ENCODE results near the gene NAXE. TPM values are rescaled to one million over a fixed set of nuclear protein-coding genes. Genes with fewer than 3 reads are reported as not detected.
A peak's percentile ranks its signal among the peaks of the same experiment; 100 is the strongest.
"Not testable (repeated sequence)": the region's sequence is repeated elsewhere in the genome, so short reads cannot be mapped to it uniquely, and the experiment has no call there.

NAXE gene
- total RNA-seq, 1 donor from 2014 or later, result 78.0 TPM

DNA sequence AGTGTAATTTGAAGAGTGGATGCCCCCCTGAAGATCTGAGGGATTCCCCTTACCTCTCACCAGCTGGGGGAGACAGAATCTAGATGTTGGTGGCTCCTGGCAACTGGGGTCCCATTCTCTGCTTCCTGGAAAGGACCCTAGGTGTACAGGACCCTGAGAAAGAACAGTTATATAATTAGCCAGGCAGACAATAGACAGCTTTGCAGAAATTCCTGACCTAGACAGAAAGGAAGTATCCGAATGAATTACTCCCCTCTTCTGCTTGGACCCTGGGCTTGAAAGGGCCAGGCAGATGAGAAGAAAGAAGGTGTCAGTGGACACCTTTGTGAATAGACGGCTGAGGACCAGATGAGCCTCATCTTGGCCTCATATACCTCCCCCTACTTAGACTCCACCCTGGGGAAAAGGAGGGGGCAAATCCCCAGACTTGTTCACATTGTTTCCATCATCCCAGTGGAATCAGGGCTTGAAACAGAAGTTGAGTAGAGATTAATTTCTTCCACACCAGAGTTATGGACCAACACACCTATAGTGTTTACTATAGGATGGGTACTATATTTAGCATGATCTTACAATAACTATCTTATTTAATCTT lies 17.4 kb upstream of the NAXE start:
- intact Hi-C loops (cut with micrococcal nuclease), result loop anchor here (5.0 kb wide), 4 partner anchors 33 to 292 kb away; partner anchors contain the start of genes SMG5 and TMEM79
- H3K27ac Mint-ChIP-seq, result no peak overlapping the region

DNA sequence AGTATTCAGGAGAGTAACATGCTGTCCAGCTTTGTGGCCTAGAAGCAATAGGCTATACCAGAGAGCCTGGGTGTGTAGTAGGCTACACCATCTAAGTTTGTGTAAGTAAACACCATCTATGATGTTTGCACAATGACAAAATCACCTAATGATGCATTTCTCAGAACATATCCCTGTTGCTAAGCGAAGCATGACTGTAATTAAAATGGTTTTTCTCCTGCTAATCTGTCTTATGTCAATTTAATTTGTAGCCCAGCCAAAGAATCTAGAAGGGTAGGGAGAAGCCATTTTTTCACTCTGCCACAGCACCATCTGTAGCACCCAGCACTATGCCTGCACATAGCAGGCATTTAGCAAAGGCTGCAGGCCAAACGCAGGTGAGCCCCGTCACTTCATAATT lies 14.0 kb upstream of the NAXE start:
- Mint-ChIP-seq H3K27ac (no peak overlapping the region), H3K4me1 (ENCODE audit: low read depth) (peaks cover 15% of the 10 kb centered on the region), H3K36me3 (ENCODE audit: low read depth) (no peaks in the 10 kb centered on the region), H3K4me3 (no peak overlapping the region), H3K27me3 (ENCODE audit: insufficient read depth) (peaks cover 18% of the 10 kb centered on the region), H3K9me3 (no peaks in the 10 kb centered on the region)
- intact Hi-C loops (cut with micrococcal nuclease), result no loop called here
- DNase-seq (ENCODE audit: low spot score), result no peak

More for the DNA sequence above, 17.4 kb upstream of the NAXE start:
- no peak for DNase-seq (ENCODE audit: low spot score)
- Mint-ChIP-seq H3K27me3 (ENCODE audit: insufficient read depth) (peaks cover 18% of the 10 kb centered on the region), H3K9me3 (no peaks in the 10 kb centered on the region), H3K36me3 (ENCODE audit: low read depth) (peaks cover 3% of the 10 kb centered on the region), H3K4me3 (no peak overlapping the region), H3K4me1 (ENCODE audit: low read depth) (peaks cover 28% of the 10 kb centered on the region)

DNA sequence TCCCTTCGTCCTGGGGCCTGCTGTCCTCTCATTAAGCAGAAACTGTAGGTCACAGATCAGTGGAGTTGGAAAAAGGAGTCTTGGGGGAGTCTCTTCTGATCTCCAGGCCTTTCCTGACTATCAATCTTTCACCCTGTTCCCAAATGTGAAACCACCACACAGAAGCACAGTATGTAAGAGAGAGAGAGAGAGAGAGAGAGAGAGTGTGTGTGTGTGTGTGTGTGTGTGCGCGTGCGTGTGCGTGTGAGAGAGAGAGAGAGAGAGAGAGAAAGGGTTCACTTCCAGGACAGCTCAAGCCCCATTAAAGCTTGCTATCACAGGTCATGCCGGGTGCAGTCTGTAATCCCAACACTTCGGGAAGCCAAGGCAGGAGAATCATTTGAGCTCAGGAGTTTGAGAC lies 13.5 kb upstream of the NAXE start:
- no peak overlapping the region for H3K27ac Mint-ChIP-seq
- intact Hi-C loops (cut with micrococcal nuclease), result no loop called here
- H3K36me3 Mint-ChIP-seq (ENCODE audit: low read depth), result no peaks in the 10 kb centered on the region
- no peak overlapping the region for H3K4me3 Mint-ChIP-seq
- H3K27me3 Mint-ChIP-seq (ENCODE audit: insufficient read depth), result peaks cover 14% of the 10 kb centered on the region
- H3K9me3 Mint-ChIP-seq, result no peaks in the 10 kb centered on the region
- DNase-seq (ENCODE audit: low spot score), result no peak
- peaks cover 13% of the 10 kb centered on the region for H3K4me1 Mint-ChIP-seq (ENCODE audit: low read depth)

DNA sequence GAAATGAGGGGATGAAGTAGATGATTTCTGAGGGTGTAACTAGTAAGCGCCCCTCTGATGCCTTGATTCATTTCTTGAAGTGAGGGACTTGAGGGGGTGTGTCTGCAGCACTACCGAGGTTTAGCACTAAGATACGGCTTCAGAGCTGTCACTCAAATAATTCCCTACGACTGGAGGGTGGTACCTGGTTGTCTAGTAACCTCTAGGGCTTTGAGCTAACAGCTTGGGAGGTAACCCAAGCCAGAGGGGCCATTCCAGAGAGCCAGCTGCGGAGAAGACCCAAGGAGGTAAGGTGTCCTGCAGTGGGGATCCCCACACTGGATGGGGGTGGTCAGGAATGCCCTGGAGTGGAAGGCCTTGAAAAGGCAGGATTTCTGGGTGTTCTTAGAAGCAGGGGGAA lies 12.1 kb upstream of the NAXE start, which contains the start of gene TTC24:
TSS of gene TTC24 (plus strand) at position 252 of the 400 bp plus-strand sequence. CDS start 1,642 bp downstream, outside the sequence.
- Mint-ChIP-seq H3K27me3 (ENCODE audit: insufficient read depth) (peaks cover 4% of the 10 kb centered on the region), H3K27ac (no peak within 1 kb of the TSS), H3K36me3 (ENCODE audit: low read depth) (no peaks in the 10 kb centered on the region)

DNA sequence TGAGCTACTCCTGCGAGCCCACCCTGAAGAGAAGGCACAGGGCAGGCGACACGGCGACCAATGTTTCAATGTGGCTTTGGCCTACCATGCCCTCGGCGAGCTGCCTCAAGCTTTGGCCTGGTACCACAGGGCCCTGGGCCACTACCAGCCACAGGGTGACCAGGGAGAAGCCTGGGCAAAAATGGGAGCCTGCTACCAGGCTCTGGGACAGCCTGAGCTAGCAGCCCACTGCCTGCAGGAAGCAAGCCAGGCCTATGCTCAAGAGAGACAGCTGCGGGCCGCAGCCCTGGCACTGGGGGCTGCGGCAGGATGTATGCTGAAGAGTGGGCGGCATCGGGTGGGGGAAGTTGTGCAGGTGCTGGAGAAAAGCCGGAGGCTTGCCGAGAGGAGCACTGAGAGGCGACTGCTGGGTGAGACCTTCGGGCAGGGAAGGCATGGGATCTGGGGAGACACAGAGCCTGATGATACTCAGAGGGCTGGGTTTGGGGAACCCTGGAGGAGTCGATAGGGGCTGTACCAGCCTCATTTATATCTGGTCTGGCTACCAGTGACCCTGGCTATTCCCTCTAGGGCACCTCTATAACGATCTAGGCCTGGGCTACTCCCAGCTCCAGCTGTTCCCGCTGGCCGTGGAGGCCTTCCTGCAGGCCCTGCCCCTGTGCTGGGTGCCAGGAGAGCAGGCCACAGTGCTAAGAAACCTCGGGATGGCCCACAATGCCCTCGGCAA lies 9.8 kb upstream of the NAXE start:
- Mint-ChIP-seq H3K9me3 (no peaks in the 10 kb centered on the region), H3K36me3 (ENCODE audit: low read depth) (no peaks in the 10 kb centered on the region), H3K27me3 (ENCODE audit: insufficient read depth) (no peaks in the 10 kb centered on the region), H3K4me3 (peak overlapping the region; percentile 74), H3K27ac (peak overlapping the region; percentile 83), H3K4me1 (ENCODE audit: low read depth) (peaks cover 12% of the 10 kb centered on the region)
- no peak for DNase-seq (ENCODE audit: low spot score)
- intact Hi-C loops (cut with micrococcal nuclease), result no loop called here

More for the DNA sequence above, 12.1 kb upstream of the NAXE start, which contains the start of gene TTC24:
- H3K4me3 Mint-ChIP-seq, result no peak within 1 kb of the TSS
- no peaks in the 10 kb centered on the region for H3K9me3 Mint-ChIP-seq
- peaks cover 12% of the 10 kb centered on the region for H3K4me1 Mint-ChIP-seq (ENCODE audit: low read depth)
- intact Hi-C loops (cut with micrococcal nuclease), result no loop called here
- no peak for DNase-seq (ENCODE audit: low spot score)

DNA sequence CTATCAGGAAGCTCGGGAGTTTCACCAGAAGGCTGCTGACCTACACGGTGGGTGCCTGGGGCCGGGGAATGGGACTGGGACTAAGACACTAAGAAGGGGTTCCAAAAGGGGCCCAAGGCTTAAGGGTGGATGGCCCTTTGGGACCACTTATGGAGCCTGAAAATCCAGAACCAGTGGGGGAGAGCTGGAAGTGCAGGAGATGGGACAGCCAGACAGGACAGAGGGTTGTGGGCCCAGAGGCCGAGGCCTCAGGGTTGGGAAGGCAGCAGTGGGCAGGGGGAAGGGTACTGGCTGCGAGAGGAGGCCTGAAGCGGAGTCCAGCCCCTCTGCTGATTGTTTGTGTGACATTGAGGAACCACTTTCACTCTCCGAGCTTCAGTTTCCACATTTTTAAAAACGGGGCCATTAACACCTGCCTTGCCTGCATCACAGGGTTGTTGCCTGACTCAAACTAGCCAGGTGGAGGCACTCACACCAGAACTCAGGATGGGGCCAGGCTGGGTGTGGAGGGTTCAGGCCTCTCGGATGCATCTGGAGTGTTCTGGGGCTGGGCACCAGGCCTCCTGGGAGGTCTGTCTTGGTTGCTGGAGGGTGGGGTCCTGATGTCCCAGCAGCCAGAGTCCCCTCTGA lies 9.1 kb upstream of the NAXE start:
- Mint-ChIP-seq H3K27me3 (ENCODE audit: insufficient read depth) (no peaks in the 10 kb centered on the region), H3K4me3 (peak overlapping the region; percentile 74), H3K4me1 (ENCODE audit: low read depth) (peaks cover 12% of the 10 kb centered on the region), H3K36me3 (ENCODE audit: low read depth) (no peaks in the 10 kb centered on the region), H3K27ac (peak overlapping the region; percentile 83), H3K9me3 (no peaks in the 10 kb centered on the region)
- intact Hi-C loops (cut with micrococcal nuclease), result no loop called here
- no peak for DNase-seq (ENCODE audit: low spot score)

DNA sequence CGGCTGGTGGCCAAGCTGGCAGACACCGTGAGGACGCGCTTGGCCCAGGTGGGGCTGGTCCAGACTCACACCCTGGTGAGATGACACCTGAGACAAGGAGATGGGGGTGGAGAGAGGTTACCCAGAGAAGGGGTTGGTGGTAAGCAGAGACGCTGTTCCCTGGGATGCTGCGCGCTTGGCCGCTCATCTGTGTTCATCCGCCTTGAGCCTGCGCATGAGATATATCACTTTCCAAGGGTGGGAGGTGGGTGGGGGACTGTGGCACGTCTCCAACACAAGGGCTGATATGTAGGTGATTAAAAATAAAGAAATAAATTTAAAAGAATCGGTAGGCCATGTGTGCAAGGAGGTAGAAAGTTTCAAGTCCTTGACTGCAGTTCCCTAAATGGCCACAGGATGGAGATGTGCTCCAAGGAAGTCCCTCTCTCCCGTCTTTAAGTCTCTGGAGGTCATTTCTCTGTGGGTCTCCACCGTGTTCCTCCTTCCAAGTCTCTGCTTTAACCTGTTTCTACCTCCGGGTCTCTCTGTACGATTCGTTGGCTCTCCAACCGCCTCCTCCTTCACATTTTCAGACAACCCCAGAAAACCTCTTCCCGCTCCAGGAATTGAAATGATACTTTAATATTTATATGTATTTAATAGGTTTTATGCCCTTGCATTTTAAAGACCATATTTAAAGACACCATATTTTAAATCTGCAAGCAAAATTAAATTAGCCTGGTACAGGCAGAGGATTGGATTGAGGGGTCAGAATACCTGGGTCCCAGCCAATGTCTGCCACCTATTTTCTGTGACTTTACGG lies 7.6 kb upstream of the NAXE start:
- DNase-seq (ENCODE audit: low spot score), result peak; percentile 51
- H3K4me3 Mint-ChIP-seq, result no peak overlapping the region
- no peaks in the 10 kb centered on the region for H3K9me3 Mint-ChIP-seq
- no peak overlapping the region for H3K27ac Mint-ChIP-seq
- H3K27me3 Mint-ChIP-seq (ENCODE audit: insufficient read depth), result no peaks in the 10 kb centered on the region
- no peaks in the 10 kb centered on the region for H3K36me3 Mint-ChIP-seq (ENCODE audit: low read depth)
- intact Hi-C loops (cut with micrococcal nuclease), result loop anchor here (1.0 kb wide), 3 partner anchors 8 to 24 kb away; partner anchors contain the start of gene GPATCH4
- H3K4me1 Mint-ChIP-seq (ENCODE audit: low read depth), result peaks cover 12% of the 10 kb centered on the region

DNA sequence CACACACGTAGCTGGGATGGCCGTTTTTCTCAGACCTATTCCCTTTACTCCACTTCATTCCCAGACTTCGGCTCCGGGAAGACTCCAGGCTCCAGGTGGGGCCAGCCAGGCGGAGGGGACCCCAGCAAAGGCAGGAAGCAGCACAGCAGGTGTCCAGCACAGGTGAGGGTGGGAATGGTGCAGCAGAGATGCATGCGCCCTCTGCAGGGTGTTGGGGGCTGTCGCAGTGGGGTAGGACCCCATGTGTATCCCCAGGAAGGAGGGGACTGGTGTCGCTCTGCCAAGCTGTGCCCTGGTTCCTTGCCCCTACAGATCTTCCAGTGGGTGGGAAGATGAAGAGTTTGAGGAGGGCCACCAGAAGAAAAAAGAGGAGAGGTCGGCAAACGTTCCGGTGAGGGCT lies 6.8 kb upstream of the NAXE start:
- H3K4me1 Mint-ChIP-seq (ENCODE audit: low read depth), result peaks cover 12% of the 10 kb centered on the region
- no peaks in the 10 kb centered on the region for H3K27me3 Mint-ChIP-seq (ENCODE audit: insufficient read depth)
- no peak overlapping the region for H3K27ac Mint-ChIP-seq
- DNase-seq (ENCODE audit: low spot score), result no peak
- no peaks in the 10 kb centered on the region for H3K36me3 Mint-ChIP-seq (ENCODE audit: low read depth)
- no peaks in the 10 kb centered on the region for H3K9me3 Mint-ChIP-seq
- H3K4me3 Mint-ChIP-seq, result no peak overlapping the region
- intact Hi-C loops (cut with micrococcal nuclease), result loop anchor here (1.0 kb wide), 3 partner anchors 7 to 23 kb away; partner anchors contain the start of gene GPATCH4

DNA sequence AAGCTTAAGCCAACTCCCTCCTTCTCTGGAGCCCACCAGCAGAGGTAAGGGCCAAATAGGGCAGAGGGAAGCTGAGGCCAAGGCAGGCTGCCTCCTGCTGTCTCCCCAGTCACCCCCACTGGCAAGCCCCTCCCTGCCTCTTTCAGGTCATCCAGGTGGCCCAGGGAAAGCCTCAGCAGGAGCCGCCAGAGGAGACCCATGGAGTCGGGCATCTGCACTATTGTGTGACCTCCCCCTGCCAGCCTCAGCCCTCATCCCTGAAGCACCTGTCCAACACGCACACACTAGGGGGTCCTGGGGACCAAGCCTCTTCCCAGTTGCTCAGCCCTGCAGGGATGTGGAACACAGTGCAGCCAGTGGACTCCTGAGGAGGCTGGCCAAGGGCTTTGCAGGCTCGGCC lies 5.3 kb upstream of the NAXE start:
- intact Hi-C loops (cut with micrococcal nuclease), result no loop called here
- Mint-ChIP-seq H3K4me1 (ENCODE audit: low read depth) (peaks cover 22% of the 10 kb centered on the region), H3K27me3 (ENCODE audit: insufficient read depth) (no peaks in the 10 kb centered on the region), H3K4me3 (no peak overlapping the region), H3K27ac (no peak overlapping the region), H3K36me3 (ENCODE audit: low read depth) (no peaks in the 10 kb centered on the region), H3K9me3 (no peaks in the 10 kb centered on the region)
- DNase-seq (ENCODE audit: low spot score), result no peak

DNA sequence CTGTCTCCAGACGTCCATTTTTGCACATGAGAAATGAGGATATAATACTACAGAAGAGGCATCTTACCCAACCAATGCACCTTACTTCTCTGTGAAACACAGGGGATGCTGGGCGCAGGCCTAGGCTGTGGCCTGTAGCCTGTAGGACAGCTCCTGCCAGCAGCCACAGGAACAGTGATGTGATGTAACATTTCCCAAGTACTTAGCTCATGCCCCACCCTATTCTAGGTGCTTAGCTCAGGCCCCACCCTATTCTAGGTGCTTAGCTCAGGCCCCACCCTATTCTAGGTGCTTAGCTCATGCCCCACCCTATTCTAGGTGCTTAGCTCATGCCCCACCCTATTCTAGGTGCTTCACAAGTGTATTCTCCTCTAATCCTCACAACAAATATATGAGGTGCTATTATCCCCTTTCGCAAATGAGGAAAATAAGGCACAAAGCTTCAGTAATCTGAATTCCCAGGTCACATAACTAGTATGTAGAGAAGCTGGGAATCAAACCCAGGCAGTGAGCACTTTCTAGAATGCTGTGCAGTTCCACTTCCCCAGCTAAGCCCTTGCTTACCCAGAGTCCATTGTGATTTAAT lies 4.6 kb upstream of the NAXE start:
- H3K4me1 Mint-ChIP-seq (ENCODE audit: low read depth), result peaks cover 20% of the 10 kb centered on the region
- no peak overlapping the region for H3K4me3 Mint-ChIP-seq
- intact Hi-C loops (cut with micrococcal nuclease), result no loop called here
- H3K27me3 Mint-ChIP-seq (ENCODE audit: insufficient read depth), result no peaks in the 10 kb centered on the region
- H3K36me3 Mint-ChIP-seq (ENCODE audit: low read depth), result no peaks in the 10 kb centered on the region
- no peak overlapping the region for H3K27ac Mint-ChIP-seq
- H3K9me3 Mint-ChIP-seq, result no peaks in the 10 kb centered on the region
- no peak for DNase-seq (ENCODE audit: low spot score)

DNA sequence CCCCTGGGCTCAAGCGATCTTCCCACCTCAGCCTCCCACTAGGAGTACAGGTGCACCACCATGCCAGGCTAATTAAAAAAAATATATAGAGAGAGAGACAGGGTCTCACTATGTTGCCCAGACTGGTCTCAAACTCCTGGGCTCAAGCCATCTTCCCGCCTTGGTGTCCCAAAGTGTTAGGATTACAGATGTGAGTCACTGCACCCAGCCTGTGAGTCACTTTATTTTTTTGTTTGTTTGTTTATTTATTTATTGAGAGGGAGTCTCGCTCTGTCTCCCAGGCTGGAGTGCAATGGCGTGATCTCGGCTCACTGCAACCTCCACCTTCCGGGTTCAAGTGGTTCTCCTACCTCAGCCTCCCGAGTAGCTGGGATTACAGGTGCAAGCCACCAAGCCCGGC lies 3.6 kb upstream of the NAXE start:
- H3K27me3 Mint-ChIP-seq (ENCODE audit: insufficient read depth); DNase-seq (ENCODE audit: low spot score): not testable (repeated sequence)
- peaks cover 19% of the 10 kb centered on the region for H3K4me1 Mint-ChIP-seq (ENCODE audit: low read depth)

DNA sequence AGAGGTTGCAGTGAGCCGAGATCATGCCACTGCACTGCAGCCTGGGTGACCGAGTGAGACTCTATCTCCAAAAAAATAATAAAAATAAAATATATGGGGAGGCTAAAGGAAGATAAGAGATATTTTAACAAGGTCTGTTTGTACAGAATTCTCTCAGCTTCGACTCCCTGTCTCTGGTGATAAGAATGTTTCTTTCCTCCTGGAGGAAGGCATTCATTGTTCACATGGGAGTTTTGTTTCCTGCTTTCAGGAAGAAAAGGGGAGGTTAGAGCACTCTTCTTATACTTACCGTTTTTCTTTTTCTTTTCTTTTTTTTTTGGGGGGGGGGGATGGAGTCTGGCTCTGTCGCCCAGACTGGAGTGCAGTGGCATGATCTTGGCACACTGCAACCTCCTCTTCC lies 2.0 kb upstream of the NAXE start:
- Mint-ChIP-seq H3K36me3 (ENCODE audit: low read depth) (peaks cover 5% of the 10 kb centered on the region), H3K4me1 (ENCODE audit: low read depth) (peaks cover 19% of the 10 kb centered on the region), H3K27ac (no peak overlapping the region), H3K27me3 (ENCODE audit: insufficient read depth) (no peaks in the 10 kb centered on the region), H3K9me3 (no peaks in the 10 kb centered on the region), H3K4me3 (no peak overlapping the region)
- DNase-seq (ENCODE audit: low spot score), result no peak
- intact Hi-C loops (cut with micrococcal nuclease), result no loop called here

More for the DNA sequence above, 3.6 kb upstream of the NAXE start:
- intact Hi-C loops (cut with micrococcal nuclease); H3K9me3 Mint-ChIP-seq; H3K36me3 Mint-ChIP-seq (ENCODE audit: low read depth); H3K27ac Mint-ChIP-seq; H3K4me3 Mint-ChIP-seq: not testable (repeated sequence)
